Measurements from ENCODE around the gene HRG.
A peak's percentile ranks its signal among the peaks of the same experiment; 100 is the strongest.

HRG gene, protein sequence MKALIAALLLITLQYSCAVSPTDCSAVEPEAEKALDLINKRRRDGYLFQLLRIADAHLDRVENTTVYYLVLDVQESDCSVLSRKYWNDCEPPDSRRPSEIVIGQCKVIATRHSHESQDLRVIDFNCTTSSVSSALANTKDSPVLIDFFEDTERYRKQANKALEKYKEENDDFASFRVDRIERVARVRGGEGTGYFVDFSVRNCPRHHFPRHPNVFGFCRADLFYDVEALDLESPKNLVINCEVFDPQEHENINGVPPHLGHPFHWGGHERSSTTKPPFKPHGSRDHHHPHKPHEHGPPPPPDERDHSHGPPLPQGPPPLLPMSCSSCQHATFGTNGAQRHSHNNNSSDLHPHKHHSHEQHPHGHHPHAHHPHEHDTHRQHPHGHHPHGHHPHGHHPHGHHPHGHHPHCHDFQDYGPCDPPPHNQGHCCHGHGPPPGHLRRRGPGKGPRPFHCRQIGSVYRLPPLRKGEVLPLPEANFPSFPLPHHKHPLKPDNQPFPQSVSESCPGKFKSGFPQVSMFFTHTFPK

DNA sequence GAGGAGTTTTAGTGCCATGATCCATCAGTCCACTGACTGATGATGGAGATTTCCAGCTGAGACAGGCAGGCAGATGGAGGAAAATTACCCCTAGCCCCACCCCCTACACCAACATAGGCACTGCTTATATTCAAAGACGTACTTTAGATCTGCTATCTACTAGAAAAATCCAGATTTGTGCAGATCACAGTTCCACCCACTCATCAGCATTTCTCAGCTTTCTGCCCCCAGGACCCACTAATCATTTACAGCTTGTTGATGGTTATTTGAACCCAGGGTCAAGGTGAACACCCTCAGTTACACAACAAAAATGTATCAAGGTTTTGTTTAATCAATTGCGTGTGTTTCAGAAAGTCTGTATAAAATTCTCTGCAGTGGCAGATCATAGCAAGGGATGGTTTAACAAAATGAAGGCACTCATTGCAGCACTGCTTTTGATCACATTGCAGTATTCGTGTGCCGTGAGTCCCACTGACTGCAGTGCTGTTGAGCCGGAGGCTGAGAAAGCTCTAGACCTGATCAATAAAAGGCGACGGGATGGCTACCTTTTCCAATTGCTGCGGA is at the start of gene HRG:
Gene HRG, plus strand, starts transcription at position 390 of the 564 bp plus-strand sequence. Its CDS starts 18 bp downstream, at position 408.
- no peak within 1 kb of the TSS for H3K4me3 ChIP-seq (ENCODE audit: low read depth, low read length)
- in situ Hi-C loops (cut with HindIII; ENCODE audit: low sequenced_read_pairs), result no loop called here
- no peak for DNase-seq (ENCODE audit: low read depth, low spot score)
- TF ChIP-seq, protein P1, sequence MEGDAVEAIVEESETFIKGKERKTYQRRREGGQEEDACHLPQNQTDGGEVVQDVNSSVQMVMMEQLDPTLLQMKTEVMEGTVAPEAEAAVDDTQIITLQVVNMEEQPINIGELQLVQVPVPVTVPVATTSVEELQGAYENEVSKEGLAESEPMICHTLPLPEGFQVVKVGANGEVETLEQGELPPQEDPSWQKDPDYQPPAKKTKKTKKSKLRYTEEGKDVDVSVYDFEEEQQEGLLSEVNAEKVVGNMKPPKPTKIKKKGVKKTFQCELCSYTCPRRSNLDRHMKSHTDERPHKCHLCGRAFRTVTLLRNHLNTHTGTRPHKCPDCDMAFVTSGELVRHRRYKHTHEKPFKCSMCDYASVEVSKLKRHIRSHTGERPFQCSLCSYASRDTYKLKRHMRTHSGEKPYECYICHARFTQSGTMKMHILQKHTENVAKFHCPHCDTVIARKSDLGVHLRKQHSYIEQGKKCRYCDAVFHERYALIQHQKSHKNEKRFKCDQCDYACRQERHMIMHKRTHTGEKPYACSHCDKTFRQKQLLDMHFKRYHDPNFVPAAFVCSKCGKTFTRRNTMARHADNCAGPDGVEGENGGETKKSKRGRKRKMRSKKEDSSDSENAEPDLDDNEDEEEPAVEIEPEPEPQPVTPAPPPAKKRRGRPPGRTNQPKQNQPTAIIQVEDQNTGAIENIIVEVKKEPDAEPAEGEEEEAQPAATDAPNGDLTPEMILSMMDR (IDR thresholded peaks at IDR 0.05; ENCODE audit: low read depth, low read length), result no peak

DNA sequence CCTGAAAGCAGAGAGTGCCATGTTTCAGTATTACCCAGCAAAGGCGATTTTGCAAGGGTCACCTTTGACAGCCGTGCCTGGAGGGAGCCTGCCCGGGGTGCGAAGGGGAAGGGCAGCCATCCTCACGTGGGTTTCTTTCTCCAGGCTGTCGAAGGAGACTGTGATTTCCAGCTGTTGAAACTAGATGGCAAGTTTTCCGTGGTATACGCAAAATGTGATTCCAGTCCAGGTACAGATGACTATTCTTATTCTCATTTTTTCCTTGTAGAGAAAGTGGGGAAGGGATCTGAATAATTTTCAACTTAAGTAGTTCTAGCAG is 49.6 kb upstream of the HRG start:
- in situ Hi-C loops (cut with HindIII; ENCODE audit: low sequenced_read_pairs), result no loop called here
- no peak overlapping the region for H3K4me3 ChIP-seq (ENCODE audit: low read depth, low read length)
- TF ChIP-seq, protein P1 (IDR thresholded peaks at IDR 0.05; ENCODE audit: low read depth, low read length), result no peak
- no peak for DNase-seq (ENCODE audit: low read depth, low spot score)

DNA sequence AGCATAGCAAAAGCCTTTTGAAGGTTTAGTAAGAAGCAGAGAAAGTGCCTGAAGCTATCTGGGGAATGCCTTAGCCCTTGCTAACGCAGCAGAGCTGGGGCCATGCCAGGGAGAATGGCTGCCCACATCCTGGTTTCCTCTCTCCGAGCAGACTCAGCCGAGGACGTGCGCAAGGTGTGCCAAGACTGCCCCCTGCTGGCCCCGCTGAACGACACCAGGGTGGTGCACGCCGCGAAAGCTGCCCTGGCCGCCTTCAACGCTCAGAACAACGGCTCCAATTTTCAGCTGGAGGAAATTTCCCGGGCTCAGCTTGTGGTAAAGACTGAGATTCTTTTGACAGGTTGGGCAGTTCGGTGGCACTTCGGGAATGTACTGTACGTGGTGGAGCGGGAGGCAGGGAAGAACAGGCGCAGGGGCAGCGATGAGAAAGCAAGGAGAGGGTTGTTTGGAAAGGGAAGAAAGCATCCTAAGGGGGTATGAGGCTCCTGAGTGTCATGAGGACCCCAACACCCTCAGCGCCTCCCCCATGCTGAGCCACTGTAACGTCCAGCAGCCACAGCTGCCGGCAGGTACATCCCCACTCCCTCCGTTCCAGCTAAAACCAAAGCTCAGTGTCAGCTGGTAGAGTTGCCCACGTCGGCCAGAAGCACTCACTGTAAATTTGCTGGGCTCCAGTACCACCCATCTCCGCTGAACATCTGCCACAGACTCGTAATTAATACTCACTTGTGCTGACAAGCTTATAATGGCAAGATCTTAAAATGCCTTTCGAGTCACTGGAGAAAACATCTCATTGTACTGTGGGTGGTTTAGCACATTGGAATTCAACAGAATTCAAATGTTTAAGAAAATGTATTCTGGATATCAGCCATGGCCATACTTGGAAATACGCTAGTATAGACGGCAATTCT is 48.5 kb upstream of the HRG start:
- peak; percentile 92 for DNase-seq (ENCODE audit: low read depth, low spot score)
- peak overlapping the region; percentile 16 for H3K4me3 ChIP-seq (ENCODE audit: low read depth, low read length)
- in situ Hi-C loops (cut with HindIII; ENCODE audit: low sequenced_read_pairs), result no loop called here
- TF ChIP-seq, protein P1 (IDR thresholded peaks at IDR 0.05; ENCODE audit: low read depth, low read length), result peak; percentile 96

DNA sequence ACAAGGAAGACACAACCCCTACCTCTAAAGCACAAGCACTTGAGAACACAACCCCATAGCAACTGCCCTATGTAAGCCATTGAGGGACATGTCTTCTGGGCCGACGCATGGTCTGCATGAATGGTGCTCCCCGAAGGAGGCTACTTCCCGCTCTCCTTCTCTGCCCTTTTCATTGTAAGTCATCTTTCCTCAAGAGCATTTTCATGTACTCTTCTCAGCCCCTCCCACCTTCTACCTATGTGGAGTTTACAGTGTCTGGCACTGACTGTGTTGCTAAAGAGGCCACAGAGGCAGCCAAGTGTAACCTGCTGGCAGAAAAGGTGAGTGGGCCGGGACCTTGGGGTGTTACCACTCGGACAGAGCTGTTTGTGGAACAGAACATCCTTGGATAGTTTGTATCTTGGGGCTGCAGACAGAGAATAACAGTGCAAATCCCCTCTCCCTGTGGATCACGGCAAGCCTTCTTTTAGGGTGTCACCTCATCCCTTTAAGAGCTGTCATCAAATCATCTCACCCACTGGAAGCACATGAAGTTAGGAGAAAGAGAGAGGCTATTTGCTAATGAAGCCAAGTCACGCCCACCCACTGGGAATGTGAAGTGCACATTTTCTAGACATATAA is 47.4 kb upstream of the HRG start:
- H3K4me3 ChIP-seq (ENCODE audit: low read depth, low read length), result no peak overlapping the region
- DNase-seq (ENCODE audit: low read depth, low spot score), result no peak
- TF ChIP-seq, protein P1 (IDR thresholded peaks at IDR 0.05; ENCODE audit: low read depth, low read length), result no peak
- in situ Hi-C loops (cut with HindIII; ENCODE audit: low sequenced_read_pairs), result no loop called here

DNA sequence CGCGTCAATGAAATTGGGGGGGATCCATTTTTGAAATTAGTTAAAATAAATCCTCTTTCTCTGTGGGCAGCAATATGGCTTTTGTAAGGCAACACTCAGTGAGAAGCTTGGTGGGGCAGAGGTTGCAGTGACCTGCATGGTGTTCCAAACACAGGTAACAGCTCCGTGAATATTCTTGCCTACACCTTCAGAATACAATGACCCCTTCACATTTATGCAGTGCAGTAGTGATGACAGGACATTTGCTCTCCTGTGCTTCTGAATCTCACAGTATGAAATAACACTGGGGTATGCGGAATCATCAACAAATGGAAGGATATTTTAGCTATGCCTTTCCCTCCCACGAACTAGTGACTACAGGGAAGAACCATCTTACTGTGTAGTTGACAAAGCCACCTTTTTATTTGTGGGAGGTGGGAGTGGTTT is 46.0 kb upstream of the HRG start:
- DNase-seq (ENCODE audit: low read depth, low spot score), result no peak
- in situ Hi-C loops (cut with HindIII; ENCODE audit: low sequenced_read_pairs), result no loop called here
- TF ChIP-seq, protein P1 (IDR thresholded peaks at IDR 0.05; ENCODE audit: low read depth, low read length), result no peak
- H3K4me3 ChIP-seq (ENCODE audit: low read depth, low read length), result no peak overlapping the region

Data from astrocyte of the spinal cord (primary cell).